ENCODE measurements around the gene SEMA3G. TPM values are rescaled to one million over a fixed set of nuclear protein-coding genes. Genes with fewer than 3 reads are reported as not detected.

SEMA3G gene
- polyA plus RNA-seq, 4 donors = 0.67 to 30.4 (median 1.7) TPM

GRCh38 chr3:52471371-52472238 is 26.7 kb upstream of the SEMA3G start:
- Histone ChIP-seq H3K4me3 (ENCODE audit: low read depth in 1 of 3, low read length in 3 of 3) (no peak overlapping the region), H3K4me1 (ENCODE audit: control insufficient read depth in 3 of 3, insufficient read depth in 2 of 3, low read depth in 1 of 3, low read length in 2 of 3) (no peaks in the 10 kb centered on the region)

DNA sequence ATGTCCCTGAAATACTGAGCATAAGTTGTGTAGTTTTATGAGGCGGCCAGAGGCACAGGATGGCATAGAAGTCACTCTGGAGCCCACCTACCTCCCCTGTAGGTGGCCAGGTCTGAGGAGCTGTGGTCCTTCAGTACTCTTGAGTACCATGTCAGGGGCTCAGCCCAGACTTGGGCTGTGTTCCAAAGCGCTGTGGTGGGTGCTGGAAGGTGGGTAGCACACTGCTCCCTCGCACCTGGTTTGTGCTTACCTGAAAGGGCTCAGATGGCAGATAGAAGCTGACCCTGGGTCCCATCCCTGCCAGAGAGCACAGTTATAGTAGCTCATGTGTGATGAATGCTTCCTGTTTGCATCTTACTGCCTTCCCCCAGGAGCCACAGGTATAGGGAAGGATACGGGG is 26.0 kb upstream of the SEMA3G start:
- Histone ChIP-seq H3K27me3 (ENCODE audit: control insufficient read depth in 3 of 3, insufficient read depth in 3 of 3, low read length in 3 of 3) (no peaks in the 10 kb centered on the region), H3K9me3 (ENCODE audit: control insufficient read depth in 2 of 2, insufficient read depth in 1 of 2, low read depth in 1 of 2, low read length in 1 of 2) (no peaks in the 10 kb centered on the region), H3K27ac (ENCODE audit: low read depth in 1 of 3, low read length in 2 of 3) (no peak overlapping the region), H3K36me3 (ENCODE audit: control insufficient read depth in 3 of 3, insufficient read depth in 2 of 3, low read depth in 1 of 3, low read length in 3 of 3) (peaks cover 7 to 76% (median 10%) of the 10 kb centered on the region in 3 donors), H3K4me3 (ENCODE audit: low read depth in 1 of 3, low read length in 3 of 3) (no peak overlapping the region), H3K4me1 (ENCODE audit: control insufficient read depth in 3 of 3, insufficient read depth in 2 of 3, low read depth in 1 of 3, low read length in 2 of 3) (no peaks in the 10 kb centered on the region)
- 94 to 97% (median 97%) methylated on average over 4 of the region's 4 CpGs for WGBS, 3 donors
- FAIRE-seq = no peak
- no peak for DNase-seq

More at GRCh38 chr3:52471371-52472238, 26.7 kb upstream of the SEMA3G start:
- Histone ChIP-seq H3K36me3 (ENCODE audit: control insufficient read depth in 3 of 3, insufficient read depth in 2 of 3, low read depth in 1 of 3, low read length in 3 of 3) (peaks cover 13 to 78% (median 14%) of the 10 kb centered on the region in 3 donors), H3K27ac (ENCODE audit: low read depth in 1 of 3, low read length in 2 of 3) (no peak overlapping the region), H3K27me3 (ENCODE audit: control insufficient read depth in 3 of 3, insufficient read depth in 3 of 3, low read length in 3 of 3) (no peaks in the 10 kb centered on the region), H3K9me3 (ENCODE audit: control insufficient read depth in 2 of 2, insufficient read depth in 1 of 2, low read depth in 1 of 2, low read length in 1 of 2) (no peaks in the 10 kb centered on the region)
- peak in 1 of 2 donors; percentile 48 for DNase-seq
- WGBS, 3 donors = 75 to 80% (median 75%) methylated on average over 26 of the region's 26 CpGs
- FAIRE-seq = no peak

GRCh38 chr3:52469001-52469400 is 24.1 kb upstream of the SEMA3G start:
- no peak overlapping the region for H3K4me3 ChIP-seq (ENCODE audit: low read depth in 1 of 3, low read length in 3 of 3)
- no peaks in the 10 kb centered on the region for H3K27me3 ChIP-seq (ENCODE audit: control insufficient read depth in 3 of 3, insufficient read depth in 3 of 3, low read length in 3 of 3)
- FAIRE-seq (no peak), DNase-seq (no peak)
- no peaks in the 10 kb centered on the region for H3K9me3 ChIP-seq (ENCODE audit: control insufficient read depth in 2 of 2, insufficient read depth in 1 of 2, low read depth in 1 of 2, low read length in 1 of 2)
- H3K27ac ChIP-seq (ENCODE audit: low read depth in 1 of 3, low read length in 2 of 3) = no peak overlapping the region
- peaks cover 7 to 79% (median 10%) of the 10 kb centered on the region in 3 donors for H3K36me3 ChIP-seq (ENCODE audit: control insufficient read depth in 3 of 3, insufficient read depth in 2 of 3, low read depth in 1 of 3, low read length in 3 of 3)
- WGBS, 3 donors = 80 to 92% (median 90%) methylated on average over 5 of the region's 5 CpGs
- H3K4me1 ChIP-seq (ENCODE audit: control insufficient read depth in 3 of 3, insufficient read depth in 2 of 3, low read depth in 1 of 3, low read length in 2 of 3) = no peaks in the 10 kb centered on the region

GRCh38 chr3:52468336-52468735 is 23.4 kb upstream of the SEMA3G start:
- Histone ChIP-seq H3K4me1 (ENCODE audit: control insufficient read depth in 3 of 3, insufficient read depth in 2 of 3, low read depth in 1 of 3, low read length in 2 of 3) (no peaks in the 10 kb centered on the region), H3K27ac (ENCODE audit: low read depth in 1 of 3, low read length in 2 of 3) (no peak overlapping the region), H3K36me3 (ENCODE audit: control insufficient read depth in 3 of 3, insufficient read depth in 2 of 3, low read depth in 1 of 3, low read length in 3 of 3) (peaks cover 3 to 77% (median 7%) of the 10 kb centered on the region in 3 donors), H3K4me3 (ENCODE audit: low read depth in 1 of 3, low read length in 3 of 3) (no peak overlapping the region), H3K9me3 (ENCODE audit: control insufficient read depth in 2 of 2, insufficient read depth in 1 of 2, low read depth in 1 of 2, low read length in 1 of 2) (no peaks in the 10 kb centered on the region), H3K27me3 (ENCODE audit: control insufficient read depth in 3 of 3, insufficient read depth in 3 of 3, low read length in 3 of 3) (no peaks in the 10 kb centered on the region)
- FAIRE-seq (no peak), DNase-seq (no peak)
- 74 to 84% (median 80%) methylated on average over 9 of the region's 9 CpGs for WGBS, 3 donors

DNA sequence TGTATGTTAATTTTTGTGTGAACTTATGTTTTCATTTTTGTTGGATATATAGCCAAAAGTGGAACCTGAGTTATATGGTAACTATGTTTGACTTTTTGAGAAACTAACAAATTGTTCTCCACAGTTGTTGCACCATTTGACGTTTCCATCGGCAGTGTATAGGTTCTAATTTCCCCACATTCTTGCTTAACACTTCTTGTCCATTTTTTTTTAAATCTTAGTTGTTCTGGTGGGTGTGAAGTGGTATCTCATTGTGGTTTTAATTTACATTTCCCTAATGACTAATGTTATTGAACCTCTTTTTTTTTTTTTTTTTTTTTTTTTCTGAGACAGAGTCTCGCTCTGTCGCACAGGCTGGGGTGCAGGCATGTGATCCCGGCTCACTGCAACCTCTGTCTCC is 18.5 kb upstream of the SEMA3G start:
- 80 to 94% (median 89%) methylated on average over 5 of the region's 5 CpGs for WGBS, 3 donors
- Histone ChIP-seq H3K27ac (ENCODE audit: low read depth in 1 of 3, low read length in 2 of 3) (no peak overlapping the region), H3K4me3 (ENCODE audit: low read depth in 1 of 3, low read length in 3 of 3) (no peak overlapping the region), H3K27me3 (ENCODE audit: control insufficient read depth in 3 of 3, insufficient read depth in 3 of 3, low read length in 3 of 3) (no peaks in the 10 kb centered on the region), H3K36me3 (ENCODE audit: control insufficient read depth in 3 of 3, insufficient read depth in 2 of 3, low read depth in 1 of 3, low read length in 3 of 3) (peaks cover 2 to 72% (median 4%) of the 10 kb centered on the region in 3 donors), H3K9me3 (ENCODE audit: control insufficient read depth in 2 of 2, insufficient read depth in 1 of 2, low read depth in 1 of 2, low read length in 1 of 2) (no peaks in the 10 kb centered on the region), H3K4me1 (ENCODE audit: control insufficient read depth in 3 of 3, insufficient read depth in 2 of 3, low read depth in 1 of 3, low read length in 2 of 3) (no peaks in the 10 kb centered on the region)
- FAIRE-seq (no peak), DNase-seq (no peak)

DNA sequence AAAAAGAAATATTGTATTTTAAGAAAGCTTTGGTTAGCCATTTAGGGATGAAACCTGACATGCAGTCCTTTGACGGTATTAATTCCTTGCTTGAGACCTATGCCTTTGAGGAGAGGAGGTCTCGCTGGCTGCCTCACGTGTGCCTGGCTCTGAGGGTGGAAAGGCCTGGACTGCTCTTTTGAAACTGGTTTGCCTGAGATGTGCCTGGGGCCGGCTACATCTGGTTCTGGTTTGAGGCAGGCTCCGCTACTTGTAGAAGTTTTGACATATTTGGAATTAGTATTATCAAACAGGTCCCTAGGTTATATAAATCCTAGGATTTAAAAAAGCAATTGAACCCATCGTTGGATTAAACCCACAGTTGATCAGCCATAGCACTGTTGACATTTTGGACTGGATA is 17.0 kb upstream of the SEMA3G start:
- H3K9me3 ChIP-seq (ENCODE audit: control insufficient read depth in 2 of 2, insufficient read depth in 1 of 2, low read depth in 1 of 2, low read length in 1 of 2) = no peaks in the 10 kb centered on the region
- FAIRE-seq (no peak), DNase-seq (no peak)
- H3K4me1 ChIP-seq (ENCODE audit: control insufficient read depth in 3 of 3, insufficient read depth in 2 of 3, low read depth in 1 of 3, low read length in 2 of 3) = peaks cover 0 to 2% (median 0%) of the 10 kb centered on the region in 3 donors
- peaks cover 2 to 66% (median 8%) of the 10 kb centered on the region in 3 donors for H3K36me3 ChIP-seq (ENCODE audit: control insufficient read depth in 3 of 3, insufficient read depth in 2 of 3, low read depth in 1 of 3, low read length in 3 of 3)
- no peak overlapping the region for H3K4me3 ChIP-seq (ENCODE audit: low read depth in 1 of 3, low read length in 3 of 3)
- no peaks in the 10 kb centered on the region for H3K27me3 ChIP-seq (ENCODE audit: control insufficient read depth in 3 of 3, insufficient read depth in 3 of 3, low read length in 3 of 3)
- 89 to 94% (median 89%) methylated on average over 6 of the region's 6 CpGs for WGBS, 3 donors
- no peak overlapping the region for H3K27ac ChIP-seq (ENCODE audit: low read depth in 1 of 3, low read length in 2 of 3)

GRCh38 chr3:52458770-52459545 is 14.1 kb upstream of the SEMA3G start:
- Histone ChIP-seq H3K27ac (ENCODE audit: low read depth in 1 of 3, low read length in 2 of 3) (no peak overlapping the region), H3K27me3 (ENCODE audit: control insufficient read depth in 3 of 3, insufficient read depth in 3 of 3, low read length in 3 of 3) (no peaks in the 10 kb centered on the region), H3K4me1 (ENCODE audit: control insufficient read depth in 3 of 3, insufficient read depth in 2 of 3, low read depth in 1 of 3, low read length in 2 of 3) (peaks cover 3 to 18% (median 4%) of the 10 kb centered on the region in 3 donors), H3K36me3 (ENCODE audit: control insufficient read depth in 3 of 3, insufficient read depth in 2 of 3, low read depth in 1 of 3, low read length in 3 of 3) (peaks cover 2 to 45% (median 8%) of the 10 kb centered on the region in 3 donors), H3K9me3 (ENCODE audit: control insufficient read depth in 2 of 2, insufficient read depth in 1 of 2, low read depth in 1 of 2, low read length in 1 of 2) (no peaks in the 10 kb centered on the region), H3K4me3 (ENCODE audit: low read depth in 1 of 3, low read length in 3 of 3) (no peak overlapping the region)
- DNase-seq = no peak
- WGBS, 3 donors = 87 to 98% (median 94%) methylated on average over 14 of the region's 14 CpGs
- no peak for FAIRE-seq

- H3K4me1 ChIP-seq (ENCODE audit: control insufficient read depth in 3 of 3, insufficient read depth in 2 of 3, low read depth in 1 of 3, low read length in 2 of 3) = peaks cover 3 to 26% (median 4%) of the 10 kb centered on the region in 3 donors
- no peaks in the 10 kb centered on the region for H3K9me3 ChIP-seq (ENCODE audit: control insufficient read depth in 2 of 2, insufficient read depth in 1 of 2, low read depth in 1 of 2, low read length in 1 of 2)
- no peak for FAIRE-seq
- DNase-seq = no peak
- H3K4me3 ChIP-seq (ENCODE audit: low read depth in 1 of 3, low read length in 3 of 3) = no peak overlapping the region
- WGBS, 3 donors = 77 to 82% (median 79%) methylated on average over 6 of the region's 6 CpGs
- H3K36me3 ChIP-seq (ENCODE audit: control insufficient read depth in 3 of 3, insufficient read depth in 2 of 3, low read depth in 1 of 3, low read length in 3 of 3) = peaks cover 2 to 41% (median 8%) of the 10 kb centered on the region in 3 donors
- no peaks in the 10 kb centered on the region for H3K27me3 ChIP-seq (ENCODE audit: control insufficient read depth in 3 of 3, insufficient read depth in 3 of 3, low read length in 3 of 3)
- no peak overlapping the region for H3K27ac ChIP-seq (ENCODE audit: low read depth in 1 of 3, low read length in 2 of 3)
Measured at GRCh38 chr3:52458031-52458760, 13.3 kb upstream of the SEMA3G start.
